Endothelial cell (in vitro differentiated cells): ENCODE data around the gene CRACR2B. TPM values are rescaled to one million over a fixed set of nuclear protein-coding genes. Genes with fewer than 3 reads are reported as not detected.

Experiments
- DNase-seq: peaks from one replicate; pipeline ENCODE4 v3.0.0; 2021; ENCODE audit warnings: low spot score
- H3K27ac Mint-ChIP-seq: one replicate; pipeline ENCODE4 v1.8.0; 2021; ENCODE audit warnings: mixed read lengths, inconsistent platforms; ENCODE audit not compliant: unreplicated experiment
- H3K27me3 Mint-ChIP-seq: one replicate; pipeline ENCODE4 v1.8.0; 2021; ENCODE audit warnings: mild to moderate bottlenecking, moderate library complexity, mixed read lengths, inconsistent platforms; ENCODE audit not compliant: unreplicated experiment
- H3K36me3 Mint-ChIP-seq: one replicate; pipeline ENCODE4 v1.8.0; 2021; ENCODE audit warnings: mild to moderate bottlenecking, low read depth, mixed read lengths, inconsistent platforms; ENCODE audit not compliant: unreplicated experiment
- H3K4me1 Mint-ChIP-seq: one replicate; pipeline ENCODE4 v1.8.0; 2021; ENCODE audit warnings: mild to moderate bottlenecking, mixed read lengths, inconsistent platforms; ENCODE audit not compliant: unreplicated experiment
- H3K4me3 Mint-ChIP-seq: one replicate; pipeline ENCODE4 v1.8.0; 2021; ENCODE audit warnings: mild to moderate bottlenecking, mixed read lengths, inconsistent platforms; ENCODE audit not compliant: unreplicated experiment
- H3K9me3 Mint-ChIP-seq: one replicate; pipeline ENCODE4 v1.8.0; 2021; ENCODE audit warnings: mixed read lengths, inconsistent platforms; ENCODE audit not compliant: unreplicated experiment
- CTCF ChIP-seq: fragments of 200-600 bp; sonication (generic); IDR thresholded peaks from one replicate; pipeline ENCODE4 v1.5.0; 2021; ENCODE audit warnings: antibody characterized with exemption; ENCODE audit not compliant: unreplicated experiment
- total RNA-seq: library from RNA; stranded (reverse); fragmentation: NEBNext Ultra II Directional; extraction: Animal tissue kit (Norgen Biotek cat#: 25700); gene quantifications from one replicate; pipeline ENCODE4 v1.2.1, GENCODE V29; 2021; ENCODE audit not compliant: unreplicated experiment

The CRACR2B gene
- total RNA-seq, 1 donor from 2014 or later, result 28.8 TPM

- no peaks in the 10 kb centered on the region for H3K9me3 Mint-ChIP-seq
- no peak overlapping the region for H3K27ac Mint-ChIP-seq
- no peak for TF ChIP-seq CTCF
- H3K27me3 Mint-ChIP-seq, result peaks cover 15% of the 10 kb centered on the region
- peaks cover 17% of the 10 kb centered on the region for H3K4me1 Mint-ChIP-seq
- no peak for DNase-seq
- H3K4me3 Mint-ChIP-seq, result no peak overlapping the region
- peaks cover 14% of the 10 kb centered on the region for H3K36me3 Mint-ChIP-seq
Measured at GRCh38 chr11:812390-812789, 15.3 kb upstream of the CRACR2B start.

- Mint-ChIP-seq H3K27ac (no peak overlapping the region), H3K36me3 (peaks cover 14% of the 10 kb centered on the region), H3K9me3 (no peaks in the 10 kb centered on the region), H3K4me1 (peaks cover 15% of the 10 kb centered on the region), H3K27me3 (peaks cover 15% of the 10 kb centered on the region), H3K4me3 (no peak overlapping the region)
- TF ChIP-seq CTCF, result no peak
- no peak for DNase-seq
Measured at GRCh38 chr11:813072-813455, 14.7 kb upstream of the CRACR2B start.

GRCh38 chr11:813456-814096 is 14.1 kb upstream of the CRACR2B start:
- no peak overlapping the region for H3K4me3 Mint-ChIP-seq

GRCh38 chr11:815675-816432 is 11.9 kb upstream of the CRACR2B start:
- no peak for DNase-seq
- Mint-ChIP-seq H3K4me1 (peaks cover 8% of the 10 kb centered on the region), H3K9me3 (no peaks in the 10 kb centered on the region), H3K36me3 (peaks cover 14% of the 10 kb centered on the region), H3K27ac (no peak overlapping the region), H3K4me3 (no peak overlapping the region), H3K27me3 (peaks cover 11% of the 10 kb centered on the region)
- TF ChIP-seq CTCF, result no peak

More at GRCh38 chr11:813456-814096, 14.1 kb upstream of the CRACR2B start:
- H3K27ac Mint-ChIP-seq, result no peak overlapping the region
- no peak for DNase-seq
- peaks cover 15% of the 10 kb centered on the region for H3K27me3 Mint-ChIP-seq
- no peak for TF ChIP-seq CTCF
- H3K36me3 Mint-ChIP-seq, result peaks cover 14% of the 10 kb centered on the region
- H3K9me3 Mint-ChIP-seq, result no peaks in the 10 kb centered on the region
- H3K4me1 Mint-ChIP-seq, result peaks cover 15% of the 10 kb centered on the region

- no peaks in the 10 kb centered on the region for H3K9me3 Mint-ChIP-seq
- no peak for DNase-seq
- TF ChIP-seq CTCF, result no peak
- H3K4me1 Mint-ChIP-seq, result peaks cover 3% of the 10 kb centered on the region
- peaks cover 7% of the 10 kb centered on the region for H3K27me3 Mint-ChIP-seq
- no peak overlapping the region for H3K27ac Mint-ChIP-seq
- peaks cover 10% of the 10 kb centered on the region for H3K36me3 Mint-ChIP-seq
- no peak overlapping the region for H3K4me3 Mint-ChIP-seq
Measured at GRCh38 chr11:816433-816779, 11.3 kb upstream of the CRACR2B start.
